GM12873 (cell line): Measurements from ENCODE around the gene FKBP5.

Experiments
- TF ChIP-seq, protein P1 (sequence below): IDR thresholded peaks from 2 replicates; pipeline ENCODE4 v1.5.1; 2012; ENCODE audit warnings: low read depth, mild to moderate bottlenecking, moderate library complexity, low read length, control low read depth; ENCODE audit not compliant: insufficient read depth; ENCODE audit errors: missing control alignments

FKBP5 gene

DNA sequence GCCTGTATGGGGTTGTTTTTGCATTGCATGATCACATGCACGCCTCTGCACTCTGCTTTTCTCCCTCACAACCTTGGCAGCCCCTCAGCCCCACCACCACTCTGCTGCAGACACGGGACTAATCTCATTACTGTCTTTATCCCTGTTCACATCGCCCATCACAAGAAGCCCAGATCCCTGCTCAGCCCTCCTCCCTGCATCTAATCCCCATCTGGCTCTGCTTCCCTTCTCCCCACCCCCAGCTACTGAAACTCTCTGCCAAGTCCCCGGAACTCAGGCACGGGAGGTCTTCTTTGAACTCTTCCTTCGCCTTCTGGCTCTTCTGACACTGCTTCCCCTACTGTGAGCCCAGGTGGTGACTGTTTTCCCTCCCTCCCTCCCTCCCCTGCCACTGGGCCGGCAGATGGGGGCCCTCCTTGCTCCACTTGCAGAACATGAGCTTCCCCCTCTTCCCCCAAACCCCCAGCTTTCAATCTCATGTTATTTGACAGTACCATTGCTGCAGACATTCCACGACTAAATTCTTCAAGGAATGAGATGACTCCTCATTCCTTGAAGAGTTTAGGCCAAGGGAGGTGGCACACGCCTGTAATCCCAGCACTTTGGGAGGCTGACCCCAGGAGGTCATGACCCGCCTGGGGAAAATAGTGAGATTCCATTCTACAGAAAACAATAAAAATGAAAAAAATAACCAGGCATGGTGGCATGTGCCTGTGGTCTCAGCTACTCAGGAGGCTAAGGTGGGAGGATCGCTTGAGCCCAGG, 154.1 kb downstream of the FKBP5 start:
- TF ChIP-seq, protein P1, sequence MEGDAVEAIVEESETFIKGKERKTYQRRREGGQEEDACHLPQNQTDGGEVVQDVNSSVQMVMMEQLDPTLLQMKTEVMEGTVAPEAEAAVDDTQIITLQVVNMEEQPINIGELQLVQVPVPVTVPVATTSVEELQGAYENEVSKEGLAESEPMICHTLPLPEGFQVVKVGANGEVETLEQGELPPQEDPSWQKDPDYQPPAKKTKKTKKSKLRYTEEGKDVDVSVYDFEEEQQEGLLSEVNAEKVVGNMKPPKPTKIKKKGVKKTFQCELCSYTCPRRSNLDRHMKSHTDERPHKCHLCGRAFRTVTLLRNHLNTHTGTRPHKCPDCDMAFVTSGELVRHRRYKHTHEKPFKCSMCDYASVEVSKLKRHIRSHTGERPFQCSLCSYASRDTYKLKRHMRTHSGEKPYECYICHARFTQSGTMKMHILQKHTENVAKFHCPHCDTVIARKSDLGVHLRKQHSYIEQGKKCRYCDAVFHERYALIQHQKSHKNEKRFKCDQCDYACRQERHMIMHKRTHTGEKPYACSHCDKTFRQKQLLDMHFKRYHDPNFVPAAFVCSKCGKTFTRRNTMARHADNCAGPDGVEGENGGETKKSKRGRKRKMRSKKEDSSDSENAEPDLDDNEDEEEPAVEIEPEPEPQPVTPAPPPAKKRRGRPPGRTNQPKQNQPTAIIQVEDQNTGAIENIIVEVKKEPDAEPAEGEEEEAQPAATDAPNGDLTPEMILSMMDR = no peak

DNA sequence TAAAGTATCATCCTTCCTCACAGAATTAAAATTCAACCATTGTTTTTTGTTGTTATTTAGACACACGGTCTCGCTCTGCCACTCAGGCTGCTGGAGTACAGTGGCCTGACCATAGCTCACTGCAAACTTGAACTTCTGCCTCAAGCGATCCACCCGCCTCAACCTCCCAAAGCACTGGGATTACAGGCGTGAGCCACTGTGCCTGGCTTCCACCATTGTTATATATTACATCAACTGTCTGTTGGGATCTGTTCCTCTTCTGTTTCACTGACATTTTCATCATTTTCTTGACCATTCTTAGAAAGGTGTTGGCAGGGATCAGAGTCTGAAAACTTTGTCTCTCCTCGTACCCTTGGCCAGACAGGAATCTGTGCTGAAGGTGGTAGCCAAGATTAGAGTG, 154.7 kb downstream of the FKBP5 start:
- TF ChIP-seq, protein P1 = no peak

DNA sequence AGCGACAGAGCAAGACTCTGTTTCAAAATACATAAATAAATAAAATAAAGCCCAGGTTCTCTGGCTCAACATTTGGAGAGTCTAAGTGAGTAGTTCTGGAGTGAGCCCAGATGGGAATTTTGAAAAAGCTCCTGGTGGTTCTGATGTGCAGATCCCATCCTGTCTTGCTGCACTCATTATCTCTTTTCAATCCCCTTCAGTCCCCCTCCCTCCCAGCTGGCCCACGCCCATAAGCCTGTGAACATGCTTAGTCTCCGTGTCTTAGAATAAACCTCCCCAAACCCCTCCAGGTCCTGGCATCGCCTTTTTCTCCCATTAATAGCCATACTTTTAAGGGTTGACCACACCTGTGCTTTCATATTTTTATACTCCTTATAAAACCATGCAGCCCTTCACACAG, 156.6 kb downstream of the FKBP5 start:
- TF ChIP-seq, protein P1 = no peak

DNA sequence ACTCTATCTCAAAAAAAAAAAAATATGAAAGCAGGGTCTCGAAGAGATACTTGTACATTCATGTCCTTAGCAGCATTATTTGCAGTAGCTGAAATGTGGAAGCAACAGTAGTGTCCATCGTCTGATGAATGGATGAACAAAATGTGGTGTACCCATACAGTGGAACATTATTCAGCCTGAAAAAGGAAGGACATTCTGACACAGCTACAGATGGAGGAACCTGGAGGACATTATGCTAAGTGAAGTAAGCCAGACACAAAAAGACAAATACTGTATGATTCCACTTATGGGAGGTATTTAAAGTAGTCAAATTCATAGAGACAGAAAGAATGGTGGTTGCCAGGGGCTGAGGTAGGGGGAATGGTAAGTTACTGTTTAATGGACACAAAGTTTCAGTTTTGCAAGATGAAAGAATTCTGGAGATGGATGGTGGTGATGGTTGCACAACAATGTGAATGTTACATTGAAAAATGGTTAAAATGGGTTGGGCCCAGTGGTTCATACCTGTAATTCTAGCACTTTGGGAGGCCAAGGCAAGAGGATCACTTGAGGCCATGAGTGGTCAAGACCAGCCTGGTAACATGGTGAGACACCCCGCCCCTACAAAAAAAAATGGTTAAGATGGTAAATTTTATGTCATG, 164.2 kb downstream of the FKBP5 start:
- TF ChIP-seq, protein P1 = no peak
